ENCODE results near the gene DOCK3. TPM values are rescaled to one million over a fixed set of nuclear protein-coding genes. Genes with fewer than 3 reads are reported as not detected.

The DOCK3 gene
- total RNA-seq, 1 experiment from 2014 or later, result 0.15 TPM

GRCh38 chr3:50698269-50698668, 23.5 kb downstream of the DOCK3 start:
- no TSS peak for BruUV-seq (replicated peaks)
- no peaks in the 10 kb centered on the region for H4K20me1 ChIP-seq (ENCODE audit: low read length)
- DNase-seq (no peak), ATAC-seq (no peak)
- no peak overlapping the region for H3K9ac ChIP-seq (ENCODE audit: low read length)
- no peak overlapping the region for H2AFZ ChIP-seq (ENCODE audit: low read length)
- H3K4me1 ChIP-seq (ENCODE audit: insufficient read depth, low read length), result no peaks in the 10 kb centered on the region
- no peaks in the 10 kb centered on the region for H3K79me2 ChIP-seq (ENCODE audit: low read length)
- H3F3A ChIP-seq (ENCODE audit: low read length, unreplicated experiment), result no peaks in the 10 kb centered on the region
- no peak for TF ChIP-seq EZH2phosphoT487 (IDR thresholded peaks at IDR 0.05; ENCODE audit: borderline replicate concordance, low read length)
- no peak for TF ChIP-seq EZH2 (IDR thresholded peaks at IDR 0.05; ENCODE audit: low read length, unreplicated experiment)
- TF ChIP-seq CTCF (conservative IDR thresholded peaks at IDR 0.05; ENCODE audit: low read depth, low read length), result no peak
- H3K9me2 ChIP-seq (replicated peaks; ENCODE audit: low read length), result no peaks in the 10 kb centered on the region
- H3K36me3 ChIP-seq (ENCODE audit: low read depth, low read length), result no peaks in the 10 kb centered on the region
- intact Hi-C loops (cut with micrococcal nuclease), result no loop called here
- POLR2A ChIA-PET (ENCODE audit: unreplicated experiment), result no interaction called here
- peaks cover 24% of the 10 kb centered on the region for H3K27me3 ChIP-seq (ENCODE audit: low read length)
- H3K4me2 ChIP-seq (ENCODE audit: low read length), result no peak overlapping the region
- CTCF ChIA-PET, result no interaction called here
- H3K4me3 ChIP-seq (ENCODE audit: low read length), result no peak overlapping the region
- H3K9me3 ChIP-seq (ENCODE audit: low read length), result no peaks in the 10 kb centered on the region
- no peak overlapping the region for H3K27ac ChIP-seq (ENCODE audit: low read length)

DNA sequence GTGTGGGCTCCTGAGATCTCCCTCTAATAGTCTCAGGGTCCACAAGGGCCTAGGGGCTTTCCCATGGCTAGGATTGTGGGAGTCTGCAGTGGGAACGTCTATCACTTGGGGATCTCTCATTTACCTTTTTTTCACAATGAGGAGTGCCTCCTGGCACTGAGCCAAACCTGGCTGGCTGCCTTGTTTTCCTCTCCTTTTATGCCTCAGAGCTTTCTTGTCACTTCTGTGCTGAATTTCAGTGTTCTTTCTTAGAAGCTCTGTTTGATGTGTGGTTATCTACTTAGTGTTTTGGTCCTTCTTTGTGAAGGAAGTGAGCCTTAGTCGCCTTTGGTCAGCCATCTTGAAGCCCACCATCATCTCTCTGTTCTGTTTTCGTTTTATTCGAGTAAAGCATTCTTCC, 33.9 kb downstream of the DOCK3 start:
- H3K4me1 ChIP-seq (ENCODE audit: insufficient read depth, low read length), result no peaks in the 10 kb centered on the region
- no peak overlapping the region for H3K4me2 ChIP-seq (ENCODE audit: low read length)
- H3K9me2 ChIP-seq (replicated peaks; ENCODE audit: low read length), result no peaks in the 10 kb centered on the region
- no peak overlapping the region for H3K9ac ChIP-seq (ENCODE audit: low read length)
- no peak overlapping the region for H3K4me3 ChIP-seq (ENCODE audit: low read length)
- peaks cover 20% of the 10 kb centered on the region; the same call in 1 of the 2 replicates for H3K27me3 ChIP-seq (ENCODE audit: low read length)
- ChIA-PET POLR2A (ENCODE audit: unreplicated experiment) (no interaction called here), CTCF (no interaction called here)
- TF ChIP-seq EZH2phosphoT487 (IDR thresholded peaks at IDR 0.05; ENCODE audit: borderline replicate concordance, low read length), result no peak
- TF ChIP-seq EZH2 (IDR thresholded peaks at IDR 0.05; ENCODE audit: low read length, unreplicated experiment), result no peak
- TF ChIP-seq CTCF (conservative IDR thresholded peaks at IDR 0.05; ENCODE audit: low read depth, low read length), result no peak
- no peaks in the 10 kb centered on the region for H4K20me1 ChIP-seq (ENCODE audit: low read length)
- H3K9me3 ChIP-seq (ENCODE audit: low read length), result no peaks in the 10 kb centered on the region
- no peaks in the 10 kb centered on the region for H3K79me2 ChIP-seq (ENCODE audit: low read length)
- no peak overlapping the region for H2AFZ ChIP-seq (ENCODE audit: low read length)
- ATAC-seq (no peak), DNase-seq (no peak)
- no peaks in the 10 kb centered on the region for H3K36me3 ChIP-seq (ENCODE audit: low read depth, low read length)
- no peaks in the 10 kb centered on the region for H3F3A ChIP-seq (ENCODE audit: low read length, unreplicated experiment)
- no TSS peak for BruUV-seq (replicated peaks)
- no peak overlapping the region for H3K27ac ChIP-seq (ENCODE audit: low read length)
- intact Hi-C loops (cut with micrococcal nuclease), result no loop called here

DNA sequence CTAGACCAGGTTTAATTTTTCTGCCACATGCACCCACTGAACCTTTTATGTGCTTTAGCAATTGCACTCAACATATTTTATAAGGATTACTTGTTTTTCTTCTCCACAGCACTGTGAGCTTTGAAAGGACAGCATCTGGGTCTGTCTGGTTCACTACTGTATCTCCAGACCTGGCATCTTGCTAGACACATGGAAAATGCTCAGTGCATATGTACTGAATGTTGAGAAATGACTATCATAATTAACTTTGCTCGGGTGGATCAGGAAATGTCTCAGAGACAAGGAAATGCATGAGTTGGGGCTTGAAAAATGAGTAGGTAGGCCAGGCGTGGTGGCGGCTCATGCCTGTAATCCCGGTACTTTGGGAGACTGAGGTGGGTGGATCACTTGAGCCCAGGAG, 40.2 kb downstream of the DOCK3 start:
- Histone ChIP-seq H3K9me3 (ENCODE audit: low read length) (no peaks in the 10 kb centered on the region), H2AFZ (ENCODE audit: low read length) (no peak overlapping the region), H4K20me1 (ENCODE audit: low read length) (no peaks in the 10 kb centered on the region), H3K27ac (ENCODE audit: low read length) (no peak overlapping the region), H3K27me3 (ENCODE audit: low read length) (peaks cover 31% of the 10 kb centered on the region), H3K4me1 (ENCODE audit: insufficient read depth, low read length) (no peaks in the 10 kb centered on the region), H3K79me2 (ENCODE audit: low read length) (no peaks in the 10 kb centered on the region), H3K4me3 (ENCODE audit: low read length) (no peak overlapping the region), H3K9me2 (replicated peaks; ENCODE audit: low read length) (no peaks in the 10 kb centered on the region), H3K4me2 (ENCODE audit: low read length) (no peak overlapping the region), H3F3A (ENCODE audit: low read length, unreplicated experiment) (no peaks in the 10 kb centered on the region), H3K36me3 (ENCODE audit: low read depth, low read length) (no peaks in the 10 kb centered on the region), H3K9ac (ENCODE audit: low read length) (no peak overlapping the region)
- ATAC-seq (no peak), DNase-seq (no peak)
- intact Hi-C loops (cut with micrococcal nuclease), result no loop called here
- CTCF ChIA-PET, result no interaction called here
- no TSS peak for BruUV-seq (replicated peaks)
- no peak for TF ChIP-seq EZH2phosphoT487 (IDR thresholded peaks at IDR 0.05; ENCODE audit: borderline replicate concordance, low read length)
- no peak for TF ChIP-seq EZH2 (IDR thresholded peaks at IDR 0.05; ENCODE audit: low read length, unreplicated experiment)
- no peak for TF ChIP-seq CTCF (conservative IDR thresholded peaks at IDR 0.05; ENCODE audit: low read depth, low read length)
- POLR2A ChIA-PET (ENCODE audit: unreplicated experiment), result no interaction called here

Data from PC-3 (cell line).